Stimulated activated naive CD8-positive, alpha-beta T cell treated with anti-CD3 and anti-CD28 coated beads, Interleukin-15, amount 100 ng/mL, for 72 hours (primary cell): ENCODE results near the gene PARP3.
A peak's percentile ranks its signal among the peaks of the same experiment; 100 is the strongest.

ENCODE experiments used
- ATAC-seq: fragments of 150-1000 bp; cut with Tn5 transposase; 2 replicates; pipeline ENCODE4 v1.10.0; 2021; ENCODE audit warnings: mild to moderate bottlenecking, moderate library complexity
- DNase-seq, 2 donors: peaks; one replicate each; pipeline ENCODE4 v3.0.0; 2021 to 2022
- H3K27ac Mint-ChIP-seq, 2 donors: one replicate each; pipeline ENCODE4 v1.8.0; 2022; ENCODE audit warnings: mild to moderate bottlenecking in 2 of 2, mixed read lengths in 2 of 2, moderate library complexity in 2 of 2
- H3K27me3 Mint-ChIP-seq: one replicate; pipeline ENCODE4 v1.8.0; 2022; ENCODE audit warnings: mixed read lengths
- H3K4me1 Mint-ChIP-seq: one replicate; pipeline ENCODE4 v1.8.0; 2022; ENCODE audit warnings: mild to moderate bottlenecking, mixed read lengths
- H3K4me3 Mint-ChIP-seq, 2 donors: one replicate each; pipeline ENCODE4 v1.8.0; 2022; ENCODE audit warnings: mild to moderate bottlenecking in 2 of 2, mixed read lengths in 2 of 2, moderate library complexity in 1 of 2
- H3K9me3 Mint-ChIP-seq, 2 donors: one replicate each; pipeline ENCODE4 v1.8.0; 2022; ENCODE audit warnings: mixed read lengths in 2 of 2

PARP3 gene

GRCh38 chr3:51941463-51941797, 733 bp upstream of the PARP3 start:
- H3K9me3 Mint-ChIP-seq, result no peaks in the 10 kb centered on the region
- no peak for ATAC-seq
- peak overlapping the region; percentile 82 to 91 for H3K4me3 Mint-ChIP-seq
- no peaks in the 10 kb centered on the region for H3K27me3 Mint-ChIP-seq
- H3K4me1 Mint-ChIP-seq, result peaks cover 56% of the 10 kb centered on the region
- H3K27ac Mint-ChIP-seq, result peak overlapping the region; percentile 28 to 47
- no peak for DNase-seq

DNA sequence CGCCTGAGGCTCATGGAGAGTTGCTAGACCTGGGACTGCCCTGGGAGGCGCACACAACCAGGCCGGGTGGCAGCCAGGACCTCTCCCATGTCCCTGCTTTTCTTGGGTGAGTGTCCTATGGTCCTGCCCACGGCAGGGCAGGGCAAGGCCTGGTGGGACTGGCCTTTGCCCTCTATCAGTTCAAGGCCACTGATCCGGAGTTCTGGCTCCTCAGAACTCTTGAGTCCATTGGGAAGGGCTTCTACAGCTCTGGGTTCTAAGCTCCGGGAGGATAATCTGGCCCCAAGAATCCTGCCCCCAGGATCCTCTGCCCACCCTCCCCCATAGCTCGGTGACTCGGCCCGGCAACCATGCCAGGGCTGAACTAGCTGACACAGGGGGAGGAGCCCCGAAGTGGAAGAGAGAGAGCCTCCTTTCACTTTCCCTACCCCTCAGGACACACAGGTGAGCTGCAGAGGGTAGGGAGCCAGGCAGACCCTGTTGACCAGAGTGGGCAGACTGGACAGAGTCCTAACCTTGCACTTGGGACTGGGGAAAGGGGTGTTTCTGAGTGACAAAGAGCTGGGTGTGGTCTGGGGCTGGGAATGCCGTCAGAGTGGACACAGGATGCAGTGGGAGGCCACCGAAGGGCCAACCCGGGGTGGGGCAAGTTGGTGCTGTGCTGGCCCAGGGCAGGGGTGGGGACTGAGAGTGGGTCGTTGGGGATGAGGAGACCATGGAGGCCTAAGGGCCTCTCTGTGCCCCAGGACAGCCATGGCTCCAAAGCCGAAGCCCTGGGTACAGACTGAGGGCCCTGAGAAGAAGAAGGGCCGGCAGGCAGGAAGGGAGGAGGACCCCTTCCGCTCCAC, 664 bp downstream of the PARP3 start:
- Mint-ChIP-seq H3K27me3 (no peaks in the 10 kb centered on the region), H3K4me1 (peaks cover 47% of the 10 kb centered on the region), H3K27ac (peak overlapping the region; percentile 94), H3K9me3 (no peaks in the 10 kb centered on the region), H3K4me3 (peak overlapping the region; percentile 82 to 91)
- peak; percentile 46 to 69 for DNase-seq
- ATAC-seq, result peak; percentile 49

DNA sequence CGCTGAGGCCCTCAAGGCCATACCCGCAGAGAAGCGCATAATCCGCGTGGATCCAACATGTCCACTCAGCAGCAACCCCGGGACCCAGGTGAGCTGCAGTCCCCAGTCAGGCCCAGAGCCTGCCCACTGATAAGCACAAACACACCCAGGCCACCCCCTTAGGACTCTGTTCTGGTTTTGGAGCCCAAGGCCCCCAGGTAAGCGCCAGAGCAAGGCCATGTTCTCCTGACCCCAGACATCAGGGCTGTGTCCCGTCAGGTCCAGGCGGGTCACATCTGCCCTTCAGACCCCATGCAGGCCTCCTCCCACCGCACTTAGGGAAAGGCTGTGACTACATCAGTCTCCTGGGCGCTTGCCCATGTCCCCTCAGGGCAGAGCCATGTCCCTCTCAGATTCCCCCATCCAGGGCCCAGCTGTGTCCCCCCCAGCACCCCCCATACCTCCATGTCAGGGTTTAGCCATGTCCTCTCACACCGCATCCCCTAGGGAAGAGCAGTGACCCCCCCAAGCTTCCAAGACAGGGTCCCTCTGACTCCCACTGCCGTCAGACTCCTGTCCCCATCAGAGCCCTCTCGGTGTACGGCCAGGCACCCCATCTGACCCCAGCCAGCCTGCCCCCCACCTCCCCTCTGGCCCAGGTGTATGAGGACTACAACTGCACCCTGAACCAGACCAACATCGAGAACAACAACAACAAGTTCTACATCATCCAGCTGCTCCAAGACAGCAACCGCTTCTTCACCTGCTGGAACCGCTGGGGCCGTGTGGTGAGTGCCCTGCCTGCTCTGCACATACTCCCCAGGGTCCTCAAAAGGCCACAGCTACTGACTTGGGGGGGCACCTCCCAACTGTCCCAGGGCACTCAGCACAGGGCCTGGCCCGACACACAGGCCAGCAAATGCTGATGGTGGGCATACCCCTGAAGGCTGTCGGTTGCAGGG, 1.6 kb downstream of the PARP3 start:
- peak overlapping the region in 1 of 2 donors; percentile 59 for H3K27ac Mint-ChIP-seq
- no peaks in the 10 kb centered on the region for H3K27me3 Mint-ChIP-seq
- DNase-seq, result peak in 1 of 2 donors; percentile 22
- no peaks in the 10 kb centered on the region for H3K9me3 Mint-ChIP-seq
- H3K4me3 Mint-ChIP-seq, result peak overlapping the region in 1 of 2 donors; percentile 91
- ATAC-seq, result no peak
- H3K4me1 Mint-ChIP-seq, result peaks cover 38% of the 10 kb centered on the region

DNA sequence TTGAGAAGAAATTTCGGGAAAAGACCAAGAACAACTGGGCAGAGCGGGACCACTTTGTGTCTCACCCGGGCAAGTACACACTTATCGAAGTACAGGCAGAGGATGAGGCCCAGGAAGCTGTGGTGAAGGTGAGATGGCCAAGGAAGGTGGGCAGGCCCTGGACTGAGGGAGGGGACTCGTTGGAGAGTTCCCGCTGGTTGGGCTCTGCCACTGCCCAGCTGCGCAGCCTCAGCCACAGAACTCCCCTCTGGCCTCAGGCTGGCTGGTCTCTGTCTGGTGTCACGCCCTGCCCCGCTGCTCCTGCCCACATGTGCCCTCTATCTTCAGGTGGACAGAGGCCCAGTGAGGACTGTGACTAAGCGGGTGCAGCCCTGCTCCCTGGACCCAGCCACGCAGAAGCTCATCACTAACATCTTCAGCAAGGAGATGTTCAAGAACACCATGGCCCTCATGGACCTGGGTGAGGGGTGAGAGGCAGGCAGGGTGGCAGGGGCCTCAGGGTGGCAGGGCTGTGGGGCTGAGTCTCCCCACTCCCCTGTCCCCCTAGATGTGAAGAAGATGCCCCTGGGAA, 2.4 kb downstream of the PARP3 start:
- Mint-ChIP-seq H3K9me3 (no peaks in the 10 kb centered on the region), H3K27me3 (no peaks in the 10 kb centered on the region), H3K4me1 (peaks cover 30% of the 10 kb centered on the region), H3K4me3 (no peak overlapping the region), H3K27ac (no peak overlapping the region)
- DNase-seq, result peak in 1 of 2 donors; percentile 6
- no peak for ATAC-seq

DNA sequence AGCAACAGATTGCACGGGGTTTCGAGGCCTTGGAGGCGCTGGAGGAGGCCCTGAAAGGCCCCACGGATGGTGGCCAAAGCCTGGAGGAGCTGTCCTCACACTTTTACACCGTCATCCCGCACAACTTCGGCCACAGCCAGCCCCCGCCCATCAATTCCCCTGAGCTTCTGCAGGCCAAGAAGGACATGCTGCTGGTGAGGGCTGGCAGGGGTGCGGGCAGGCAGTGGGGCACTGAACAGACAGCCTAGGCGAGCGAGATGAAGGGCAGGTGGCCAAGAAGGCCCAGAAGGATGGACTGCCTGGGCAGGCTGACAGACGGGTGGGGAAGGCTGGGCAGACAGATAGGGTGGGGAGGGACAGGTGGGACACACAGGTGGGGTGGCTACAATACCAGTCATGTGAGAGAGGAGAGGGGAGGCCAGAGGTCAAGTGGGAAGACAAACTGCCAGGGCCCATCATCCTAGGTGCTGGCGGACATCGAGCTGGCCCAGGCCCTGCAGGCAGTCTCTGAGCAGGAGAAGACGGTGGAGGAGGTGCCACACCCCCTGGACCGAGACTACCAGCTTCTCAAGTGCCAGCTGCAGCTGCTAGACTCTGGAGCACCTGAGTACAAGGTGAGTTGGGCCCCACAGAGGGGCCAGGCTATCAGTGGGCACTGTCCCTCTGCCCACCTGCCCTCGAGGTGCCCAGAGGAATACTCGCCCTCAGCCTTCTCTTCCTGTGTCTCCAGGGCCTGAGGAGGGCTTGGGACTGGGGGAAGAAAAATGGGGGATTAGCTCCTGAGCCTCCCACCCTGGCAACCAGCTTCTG, 3.1 kb downstream of the PARP3 start:
- ATAC-seq (no peak), DNase-seq (no peak)
- Mint-ChIP-seq H3K4me3 (no peak overlapping the region), H3K4me1 (peaks cover 23% of the 10 kb centered on the region), H3K27me3 (no peaks in the 10 kb centered on the region), H3K9me3 (no peaks in the 10 kb centered on the region), H3K27ac (peak overlapping the region in 1 of 2 donors; percentile 15)

GRCh38 chr3:51945926-51946705, 4.0 kb downstream of the PARP3 start:
- no peak overlapping the region for H3K27ac Mint-ChIP-seq
- no peaks in the 10 kb centered on the region for H3K27me3 Mint-ChIP-seq
- no peak overlapping the region for H3K4me3 Mint-ChIP-seq
- peaks cover 14% of the 10 kb centered on the region for H3K4me1 Mint-ChIP-seq
- DNase-seq (no peak), ATAC-seq (no peak)
- H3K9me3 Mint-ChIP-seq, result no peaks in the 10 kb centered on the region

DNA sequence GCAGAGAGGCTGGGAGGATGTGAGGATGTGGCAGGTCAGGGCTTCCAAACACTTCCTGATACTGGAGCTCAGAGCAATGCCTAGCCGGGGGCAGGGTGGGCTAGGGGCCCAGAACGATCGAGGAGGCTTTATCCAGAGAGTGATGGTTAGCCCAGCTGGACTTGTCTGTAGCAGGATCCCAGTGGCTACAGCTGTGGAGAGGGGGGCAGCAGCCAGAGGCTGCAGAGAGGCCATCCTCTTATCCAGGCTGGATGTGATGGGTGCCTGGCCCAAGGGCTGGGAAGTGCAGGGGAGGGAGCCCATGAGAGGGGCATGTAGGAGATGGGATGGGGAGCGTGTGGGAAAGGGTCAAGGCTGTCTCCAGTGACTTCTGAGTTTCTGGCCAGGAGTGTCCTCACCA, 4.6 kb downstream of the PARP3 start:
- H3K4me3 Mint-ChIP-seq, result no peak overlapping the region
- no peaks in the 10 kb centered on the region for H3K9me3 Mint-ChIP-seq
- H3K27me3 Mint-ChIP-seq, result no peaks in the 10 kb centered on the region
- peaks cover 14% of the 10 kb centered on the region for H3K4me1 Mint-ChIP-seq
- no peak overlapping the region for H3K27ac Mint-ChIP-seq
- no peak for ATAC-seq
- no peak for DNase-seq

- DNase-seq (no peak), ATAC-seq (no peak)
- H3K9me3 Mint-ChIP-seq, result no peaks in the 10 kb centered on the region
- H3K27ac Mint-ChIP-seq, result no peak overlapping the region
- no peak overlapping the region for H3K4me3 Mint-ChIP-seq
- peaks cover 9% of the 10 kb centered on the region for H3K4me1 Mint-ChIP-seq
- no peaks in the 10 kb centered on the region for H3K27me3 Mint-ChIP-seq
These were observed 5.2 kb downstream of the PARP3 start for GRCh38 chr3:51947215-51947900.

DNA sequence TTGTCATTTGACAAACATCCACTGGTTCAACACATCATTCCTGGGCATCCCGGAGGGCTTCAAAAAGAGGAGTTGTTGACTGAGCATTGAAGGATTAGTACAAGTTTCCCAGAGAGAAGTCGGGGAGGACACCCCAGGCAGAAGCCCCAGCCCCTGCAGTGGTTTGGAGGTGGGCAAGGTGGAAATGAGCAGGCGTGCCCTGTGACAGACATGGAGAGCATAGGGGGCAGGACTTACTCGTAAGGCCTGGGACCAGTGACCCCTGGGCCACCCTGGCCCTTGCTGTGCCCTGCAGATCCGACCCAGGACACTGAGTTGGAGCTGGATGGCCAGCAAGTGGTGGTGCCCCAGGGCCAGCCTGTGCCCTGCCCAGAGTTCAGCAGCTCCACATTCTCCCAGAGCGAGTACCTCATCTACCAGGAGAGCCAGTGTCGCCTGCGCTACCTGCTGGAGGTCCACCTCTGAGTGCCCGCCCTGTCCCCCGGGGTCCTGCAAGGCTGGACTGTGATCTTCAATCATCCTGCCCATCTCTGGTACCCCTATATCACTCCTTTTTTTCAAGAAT, 5.9 kb downstream of the PARP3 start:
- Mint-ChIP-seq H3K4me3 (no peak overlapping the region), H3K27me3 (peaks cover 1% of the 10 kb centered on the region), H3K27ac (no peak overlapping the region), H3K4me1 (peaks cover 2% of the 10 kb centered on the region), H3K9me3 (no peaks in the 10 kb centered on the region)
- DNase-seq, result no peak
- ATAC-seq, result no peak

DNA sequence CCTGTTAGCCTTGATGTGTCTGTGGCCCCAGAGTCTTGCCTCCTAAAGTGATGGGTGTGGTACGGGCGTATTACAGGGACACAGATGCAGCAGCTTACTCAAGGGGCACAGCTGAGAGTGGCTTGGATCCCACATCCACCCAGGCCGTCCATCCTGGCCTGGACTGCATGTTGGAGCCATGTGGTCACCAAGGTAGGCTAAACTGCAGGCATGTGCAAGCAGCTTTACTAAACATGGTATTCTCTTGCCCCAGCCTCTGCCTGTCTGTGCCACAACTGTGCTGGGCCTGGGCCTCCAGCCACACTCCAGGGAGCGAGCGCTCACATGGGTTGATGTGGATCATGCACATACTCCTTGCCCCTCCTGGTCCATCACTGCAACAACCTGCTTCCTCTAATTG, 7.0 kb downstream of the PARP3 start:
- Mint-ChIP-seq H3K4me3 (no peak overlapping the region), H3K27me3 (peaks cover 12% of the 10 kb centered on the region)

DNA sequence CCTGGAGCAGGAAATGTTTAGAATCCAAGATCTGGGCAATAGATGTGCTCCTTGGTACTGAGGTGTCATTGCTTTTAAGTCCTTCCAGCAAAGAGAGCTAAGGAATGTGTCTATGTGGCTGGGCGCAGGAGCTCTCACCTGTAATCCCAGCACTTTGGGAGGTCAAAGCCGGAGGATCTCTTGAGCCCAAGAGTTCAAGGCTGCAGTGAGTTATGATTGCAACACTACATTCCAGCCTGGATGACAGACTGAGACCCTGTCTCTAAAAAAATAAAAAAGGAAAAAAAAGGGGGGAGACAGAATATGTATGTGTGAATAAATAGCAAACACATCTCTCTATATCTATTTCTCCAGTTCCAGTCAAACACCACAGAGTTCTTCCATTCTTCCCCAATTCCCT, 8.7 kb downstream of the PARP3 start:
- H3K4me1 Mint-ChIP-seq, result peaks cover 5% of the 10 kb centered on the region
- no peak overlapping the region for H3K27ac Mint-ChIP-seq
- no peak for ATAC-seq
- DNase-seq, result no peak
- H3K9me3 Mint-ChIP-seq, result no peaks in the 10 kb centered on the region
- peaks cover 27% of the 10 kb centered on the region for H3K27me3 Mint-ChIP-seq
- no peak overlapping the region for H3K4me3 Mint-ChIP-seq

More for the DNA sequence above, 7.0 kb downstream of the PARP3 start:
- H3K4me1 Mint-ChIP-seq, result no peaks in the 10 kb centered on the region
- no peak overlapping the region for H3K27ac Mint-ChIP-seq
- no peak for ATAC-seq
- DNase-seq, result no peak
- no peaks in the 10 kb centered on the region for H3K9me3 Mint-ChIP-seq

- H3K27ac Mint-ChIP-seq, result no peak overlapping the region
- no peak for ATAC-seq
- no peak for DNase-seq
- H3K9me3 Mint-ChIP-seq, result no peaks in the 10 kb centered on the region
- H3K27me3 Mint-ChIP-seq, result peaks cover 50% of the 10 kb centered on the region
- no peak overlapping the region for H3K4me3 Mint-ChIP-seq
- peaks cover 14% of the 10 kb centered on the region for H3K4me1 Mint-ChIP-seq
These were observed 11.3 kb downstream of the PARP3 start for GRCh38 chr3:51953445-51953844.

DNA sequence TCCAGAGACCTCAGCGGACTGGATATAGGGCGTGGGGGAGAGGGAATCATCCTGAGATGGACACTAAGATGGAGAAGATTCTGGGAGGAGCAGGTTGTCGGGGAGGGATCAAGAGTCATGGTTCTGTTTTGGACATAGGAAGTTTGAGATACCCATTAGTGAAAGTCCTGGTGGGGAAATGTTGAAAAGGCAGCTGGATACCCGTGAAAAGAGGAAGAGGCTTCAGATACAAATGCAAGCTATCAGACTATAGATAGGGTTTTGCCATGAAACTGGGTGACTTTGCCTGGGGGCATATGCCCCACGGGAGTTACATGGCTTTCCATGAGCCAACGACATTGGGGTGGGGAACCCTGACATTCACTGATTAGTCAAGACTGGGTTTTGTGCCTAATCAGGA, 11.9 kb downstream of the PARP3 start:
- Mint-ChIP-seq H3K9me3 (no peaks in the 10 kb centered on the region), H3K27me3 (peaks cover 50% of the 10 kb centered on the region), H3K4me1 (peaks cover 14% of the 10 kb centered on the region), H3K4me3 (no peak overlapping the region), H3K27ac (no peak overlapping the region)
- ATAC-seq (no peak), DNase-seq (no peak)

DNA sequence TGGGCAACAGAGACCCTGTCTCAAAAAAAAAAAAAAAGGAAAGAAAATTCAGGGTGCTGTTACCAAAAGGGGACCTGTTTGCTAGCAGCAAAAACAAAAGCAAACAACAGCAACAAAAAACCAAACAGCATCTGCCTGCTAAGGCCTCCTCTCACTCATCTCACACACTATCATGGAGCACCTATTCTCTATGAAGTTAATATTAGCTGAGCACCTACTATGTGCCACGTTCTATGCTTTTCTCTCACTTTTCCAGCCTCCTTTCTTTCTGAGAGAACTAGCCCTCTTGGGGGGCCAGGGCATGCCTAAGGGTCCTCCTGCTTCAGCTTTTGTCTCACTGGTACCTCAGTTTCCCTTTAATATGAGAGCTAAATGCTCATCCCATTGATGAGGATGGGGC, 12.6 kb downstream of the PARP3 start:
- DNase-seq (no peak), ATAC-seq (no peak)
- Mint-ChIP-seq H3K9me3 (no peaks in the 10 kb centered on the region), H3K27ac (no peak overlapping the region), H3K4me3 (no peak overlapping the region), H3K27me3 (peaks cover 50% of the 10 kb centered on the region), H3K4me1 (peaks cover 14% of the 10 kb centered on the region)
